Upper lobe of left lung (tissue), 6 donors: ENCODE measurements around the gene HTRA3. TPM values are rescaled to one million over a fixed set of nuclear protein-coding genes. Genes with fewer than 3 reads are reported as not detected.
A peak's percentile ranks its signal among the peaks of the same experiment; 100 is the strongest.

Source experiments
- ATAC-seq, 2 donors: fragments of 200-7000 bp; cut with Tn5 transposase; one replicate each; pipeline ENCODE4 v1.9.1; 2022; ENCODE audit warnings: mild to moderate bottlenecking in 2 of 2, moderate library complexity in 2 of 2; ENCODE audit not compliant: low FRiP score in 2 of 2
- DNase-seq, 2 donors: peaks; one replicate each; pipeline ENCODE4 v3.0.0-alpha.2; 2019 to 2020
- H3K27ac ChIP-seq, 4 donors: fragments of 200-600 bp; sonication (generic); one replicate each; pipeline ENCODE4 v1.5.1; 2016 to 2019
- H3K27me3 ChIP-seq, 4 donors: fragments of 200-600 bp; sonication (generic); one replicate each; pipeline ENCODE4 v1.5.1; 2017 to 2019
- H3K36me3 ChIP-seq, 4 donors: fragments of 200-600 bp; sonication (generic); one replicate each; pipeline ENCODE4 v1.5.1; 2016 to 2019
- H3K4me1 ChIP-seq, 4 donors: fragments of 200-600 bp; sonication (generic); one replicate each; pipeline ENCODE4 v1.5.1; 2018 to 2019
- H3K4me3 ChIP-seq, 4 donors: fragments of 200-600 bp; sonication (generic); one replicate each; pipeline ENCODE4 v1.5.1; 2017 to 2019; ENCODE audit warnings: mild to moderate bottlenecking in 2 of 4, moderate library complexity in 1 of 4
- H3K9me3 ChIP-seq, 4 donors: fragments of 200-600 bp; sonication (generic); one replicate each; pipeline ENCODE4 v1.5.1; 2018 to 2019
- EP300 ChIP-seq, 4 donors: sonication (generic); formaldehyde crosslinking; IDR thresholded peaks; one replicate each; pipeline ENCODE4 v1.5.1; 2017; ENCODE audit warnings: antibody characterized with exemption in 4 of 4, control low read depth in 2 of 4
- POLR2A ChIP-seq, 4 donors: fragments of 450-650 bp; IDR thresholded peaks; one replicate each; pipeline ENCODE4 v1.5.1; 2016 to 2017; ENCODE audit warnings: antibody characterized with exemption in 4 of 4, mild to moderate bottlenecking in 2 of 4
- POLR2AphosphoS5 ChIP-seq, 2 donors: sonication (generic); formaldehyde crosslinking; IDR thresholded peaks; one replicate each; pipeline ENCODE4 v1.5.1; 2017; ENCODE audit warnings: antibody characterized with exemption in 2 of 2
- WGBS, 2 donors: methylation state at CpG; one replicate each; pipeline ENCODE4 v1.1.5; 2017 to 2018; 5-methylcytosine and 5-hydroxymethylcytosine counted together
- total RNA-seq, 6 donors: library from RNA; depleted of rRNA in 4 of 6; stranded (reverse); fragments of >200 nt in 4 of 6; gene quantifications; one replicate each; pipeline versions ENCODE4 v1.1.0 to v1.2.1, GENCODE V29; 2016 to 2021
- TF ChIP-seq, protein P1 (sequence below), 6 experiments: fragments of 450-650 bp in 4 of 6; fragments of 200-600 bp in 2 of 6; sonication (generic) in 2 of 6; IDR thresholded peaks; one replicate each; pipeline ENCODE4 v1.5.1; 2016 to 2019; ENCODE audit warnings: antibody characterized with exemption in 6 of 6
- donor health status: DM: no; HTN: no; CAD: no; lungs with moderate emphysema.
- donor health status: DM: no; HTN: yes; CAD: no; lungs with severe emphysema.

The HTRA3 gene
- total RNA-seq, 6 donors from 2014 or later, result 5.2 to 51.1 (median 19.7) TPM

DNA sequence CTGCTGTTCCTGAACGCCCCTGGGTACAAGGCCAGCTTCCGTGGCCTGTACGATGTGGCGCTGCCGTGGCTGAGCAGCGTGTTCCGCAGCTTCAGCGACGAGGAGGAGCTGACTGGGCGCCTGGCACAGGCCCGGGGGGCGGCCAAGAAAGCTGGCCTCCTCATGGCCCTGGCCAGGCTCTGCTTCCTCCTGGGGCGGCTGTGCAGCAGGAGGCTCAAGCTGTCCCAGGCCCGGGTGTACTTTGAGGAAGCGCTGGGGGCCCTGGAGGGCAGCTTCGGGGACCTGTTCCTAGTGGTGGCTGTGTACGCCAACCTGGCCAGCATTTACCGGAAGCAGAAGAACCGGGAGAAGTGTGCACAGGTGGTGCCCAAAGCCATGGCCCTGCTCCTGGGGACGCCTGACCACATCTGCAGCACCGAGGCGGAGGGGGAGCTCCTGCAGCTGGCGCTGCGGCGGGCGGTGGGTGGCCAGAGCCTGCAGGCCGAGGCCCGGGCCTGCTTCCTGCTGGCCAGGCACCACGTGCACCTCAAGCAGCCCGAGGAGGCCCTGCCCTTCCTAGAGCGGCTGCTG lies 42.3 kb upstream of the HTRA3 start:
- no peaks in the 10 kb centered on the region for H3K27me3 ChIP-seq
- peaks cover 0 to 78% (median 38%) of the 10 kb centered on the region in 4 donors for H3K36me3 ChIP-seq
- 70 to 89% methylated on average over 17 to 30 of the region's 31 CpGs for WGBS, 2 donors
- DNase-seq (peak in 1 of 2 donors; percentile 79), ATAC-seq (peak in 1 of 2 donors; percentile 1)
- peaks cover 14 to 21% (median 17%) of the 10 kb centered on the region in 4 donors for H3K4me1 ChIP-seq
- TF ChIP-seq EP300 (IDR thresholded peaks at IDR 0.05) (no peak), POLR2AphosphoS5 (IDR thresholded peaks at IDR 0.05) (no peak), POLR2A (IDR thresholded peaks at IDR 0.05) (no peak)
- TF ChIP-seq, protein P1, sequence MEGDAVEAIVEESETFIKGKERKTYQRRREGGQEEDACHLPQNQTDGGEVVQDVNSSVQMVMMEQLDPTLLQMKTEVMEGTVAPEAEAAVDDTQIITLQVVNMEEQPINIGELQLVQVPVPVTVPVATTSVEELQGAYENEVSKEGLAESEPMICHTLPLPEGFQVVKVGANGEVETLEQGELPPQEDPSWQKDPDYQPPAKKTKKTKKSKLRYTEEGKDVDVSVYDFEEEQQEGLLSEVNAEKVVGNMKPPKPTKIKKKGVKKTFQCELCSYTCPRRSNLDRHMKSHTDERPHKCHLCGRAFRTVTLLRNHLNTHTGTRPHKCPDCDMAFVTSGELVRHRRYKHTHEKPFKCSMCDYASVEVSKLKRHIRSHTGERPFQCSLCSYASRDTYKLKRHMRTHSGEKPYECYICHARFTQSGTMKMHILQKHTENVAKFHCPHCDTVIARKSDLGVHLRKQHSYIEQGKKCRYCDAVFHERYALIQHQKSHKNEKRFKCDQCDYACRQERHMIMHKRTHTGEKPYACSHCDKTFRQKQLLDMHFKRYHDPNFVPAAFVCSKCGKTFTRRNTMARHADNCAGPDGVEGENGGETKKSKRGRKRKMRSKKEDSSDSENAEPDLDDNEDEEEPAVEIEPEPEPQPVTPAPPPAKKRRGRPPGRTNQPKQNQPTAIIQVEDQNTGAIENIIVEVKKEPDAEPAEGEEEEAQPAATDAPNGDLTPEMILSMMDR (IDR thresholded peaks at IDR 0.05), result no peak
- no peaks in the 10 kb centered on the region for H3K9me3 ChIP-seq
- no peak overlapping the region for H3K27ac ChIP-seq
- H3K4me3 ChIP-seq, result no peak overlapping the region

DNA sequence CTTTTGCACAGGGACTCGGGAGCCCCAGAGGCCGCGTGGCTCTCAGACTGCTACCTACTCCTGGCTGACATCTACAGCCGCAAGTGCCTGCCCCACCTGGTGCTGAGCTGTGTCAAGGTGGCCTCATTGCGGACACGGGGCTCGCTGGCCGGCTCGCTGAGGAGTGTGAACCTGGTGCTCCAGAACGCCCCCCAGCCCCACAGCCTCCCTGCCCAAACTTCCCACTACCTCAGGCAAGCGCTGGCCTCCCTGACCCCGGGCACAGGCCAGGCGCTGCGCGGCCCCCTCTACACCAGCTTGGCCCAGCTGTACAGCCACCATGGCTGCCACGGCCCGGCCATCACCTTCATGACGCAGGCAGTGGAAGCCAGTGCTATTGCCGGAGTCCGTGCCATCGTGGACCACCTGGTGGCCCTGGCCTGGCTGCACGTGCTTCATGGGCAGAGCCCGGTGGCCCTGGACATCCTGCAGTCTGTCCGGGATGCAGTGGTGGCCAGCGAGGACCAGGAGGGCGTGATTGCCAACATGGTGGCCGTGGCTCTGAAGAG lies 41.7 kb upstream of the HTRA3 start:
- peak overlapping the region in 2 of 4 donors; percentile 14 to 59 for H3K27ac ChIP-seq
- no peak for ATAC-seq

DNA sequence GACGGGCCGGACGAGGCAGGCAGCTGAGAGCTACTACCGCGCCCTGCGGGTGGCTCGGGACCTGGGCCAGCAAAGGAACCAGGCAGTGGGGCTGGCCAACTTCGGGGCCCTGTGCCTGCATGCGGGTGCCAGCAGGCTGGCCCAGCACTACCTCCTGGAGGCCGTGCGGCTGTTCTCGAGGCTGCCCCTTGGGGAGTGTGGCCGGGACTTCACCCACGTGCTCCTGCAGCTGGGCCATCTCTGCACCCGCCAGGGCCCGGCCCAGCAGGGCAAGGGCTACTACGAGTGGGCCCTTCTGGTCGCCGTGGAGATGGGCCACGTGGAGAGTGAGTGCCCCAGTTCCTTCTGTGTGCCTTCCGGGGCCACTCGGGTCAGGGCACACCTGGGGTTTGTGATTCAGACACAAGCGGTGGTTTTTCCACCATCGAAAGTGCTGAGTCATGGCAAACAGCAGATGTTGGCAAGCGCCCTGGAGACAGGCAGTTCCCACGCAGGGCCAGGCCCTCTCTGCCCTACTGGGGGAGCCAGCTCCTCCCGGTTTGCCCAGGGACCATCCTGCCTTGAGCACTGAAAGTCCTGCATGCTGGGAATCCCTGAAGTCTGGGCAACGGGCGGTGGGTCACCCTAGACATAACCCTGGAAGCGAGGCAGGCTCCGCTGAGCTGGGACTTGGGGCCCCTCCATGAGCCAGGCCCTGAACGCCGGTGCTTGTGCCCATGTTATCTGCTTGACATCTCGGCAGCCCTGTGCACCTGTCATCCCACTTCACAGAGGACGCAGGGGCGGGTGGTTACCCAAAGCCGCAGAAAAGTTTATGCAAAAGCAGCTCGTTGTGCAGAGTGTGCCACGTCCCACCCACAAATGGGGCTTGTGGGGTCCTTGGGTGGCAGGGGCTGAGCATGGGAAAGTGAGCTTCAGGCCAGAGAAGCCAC lies 41.0 kb upstream of the HTRA3 start:
- TF ChIP-seq, protein P1 (IDR thresholded peaks at IDR 0.05), result peak in 2 of 6 experiments; percentile 21
- TF ChIP-seq POLR2A (IDR thresholded peaks at IDR 0.05), result no peak
- TF ChIP-seq POLR2AphosphoS5 (IDR thresholded peaks at IDR 0.05), result peak; percentile 14 to 48
- peak in 1 of 4 donors; percentile 51 for TF ChIP-seq EP300 (IDR thresholded peaks at IDR 0.05)
- Histone ChIP-seq H3K27me3 (no peaks in the 10 kb centered on the region), H3K4me3 (no peak overlapping the region), H3K9me3 (no peaks in the 10 kb centered on the region), H3K4me1 (peaks cover 14 to 21% (median 17%) of the 10 kb centered on the region in 4 donors), H3K36me3 (peaks cover 0 to 79% (median 37%) of the 10 kb centered on the region in 4 donors), H3K27ac (peak overlapping the region in 3 of 4 donors; percentile 42 to 59 (median 49))
- 66 to 76% methylated on average over 14 to 21 of the region's 39 CpGs for WGBS, 2 donors
- DNase-seq, result peak; percentile 88 to 94
- ATAC-seq, result peak; percentile 63 to 79

More for the DNA sequence above, 41.7 kb upstream of the HTRA3 start:
- WGBS, 2 donors, result 90% methylated on average over 14 to 27 of the region's 27 CpGs
- H3K4me3 ChIP-seq, result no peak overlapping the region
- peaks cover 0 to 79% (median 39%) of the 10 kb centered on the region in 4 donors for H3K36me3 ChIP-seq
- TF ChIP-seq POLR2A (IDR thresholded peaks at IDR 0.05) (no peak), POLR2AphosphoS5 (IDR thresholded peaks at IDR 0.05) (no peak), EP300 (IDR thresholded peaks at IDR 0.05) (no peak)
- TF ChIP-seq, protein P1 (IDR thresholded peaks at IDR 0.05), result no peak
- peaks cover 14 to 21% (median 17%) of the 10 kb centered on the region in 4 donors for H3K4me1 ChIP-seq
- no peaks in the 10 kb centered on the region for H3K27me3 ChIP-seq
- DNase-seq, result peak in 1 of 2 donors; percentile 83
- H3K9me3 ChIP-seq, result no peaks in the 10 kb centered on the region

DNA sequence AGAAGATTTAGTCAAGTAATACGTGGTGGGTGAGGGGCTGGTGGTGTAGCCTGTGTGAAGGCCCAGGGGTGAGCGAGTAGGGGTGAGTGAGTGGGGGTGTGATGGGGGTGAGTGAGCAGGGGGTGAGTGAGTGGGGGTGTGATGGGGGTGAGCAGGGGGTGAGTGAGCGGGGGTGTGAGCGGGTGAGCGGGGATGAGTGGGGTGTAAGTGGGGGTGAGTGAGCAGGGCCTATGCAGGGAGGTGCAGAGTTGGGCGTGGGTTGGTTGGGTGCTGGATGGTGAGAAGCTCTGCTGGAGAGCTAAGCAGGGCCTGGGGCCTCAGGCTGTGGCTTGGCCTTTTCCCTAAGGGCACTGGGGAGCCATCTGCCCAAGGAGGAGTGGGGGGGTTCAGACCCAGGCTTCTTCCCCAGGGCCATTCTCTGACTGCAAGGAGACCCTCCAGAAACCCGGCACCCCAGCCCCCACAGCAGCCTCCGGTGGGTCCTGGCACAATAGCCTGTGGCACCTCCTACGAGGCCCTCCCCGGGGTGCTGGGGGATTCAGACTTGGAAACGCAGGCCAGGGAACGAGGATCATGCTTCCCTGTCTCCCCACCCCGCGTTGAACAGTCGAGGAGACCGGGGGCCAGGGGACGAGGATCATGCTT lies 40.1 kb upstream of the HTRA3 start:
- no peak overlapping the region for H3K4me3 ChIP-seq
- 91 to 93% methylated on average over 12 to 16 of the region's 17 CpGs for WGBS, 2 donors
- peaks cover 14 to 21% (median 17%) of the 10 kb centered on the region in 4 donors for H3K4me1 ChIP-seq
- no peak overlapping the region for H3K27ac ChIP-seq
- no peaks in the 10 kb centered on the region for H3K9me3 ChIP-seq
- H3K36me3 ChIP-seq, result peaks cover 0 to 79% (median 40%) of the 10 kb centered on the region in 4 donors
- ATAC-seq (no peak), DNase-seq (peak in 1 of 2 donors; percentile 48)
- H3K27me3 ChIP-seq, result no peaks in the 10 kb centered on the region
- no peak for TF ChIP-seq POLR2A (IDR thresholded peaks at IDR 0.05)
- TF ChIP-seq, protein P1 (IDR thresholded peaks at IDR 0.05), result no peak
- no peak for TF ChIP-seq EP300 (IDR thresholded peaks at IDR 0.05)
- TF ChIP-seq POLR2AphosphoS5 (IDR thresholded peaks at IDR 0.05), result no peak
